ENCODE data around the gene ARHGAP6.

Gene ARHGAP6

GRCh38 chrX:11215191-11215921, 450.4 kb downstream of the ARHGAP6 start:
- no peak for DNase-seq (ENCODE audit: extremely low read depth, low read depth)
- TF ChIP-seq CTCF (IDR thresholded peaks at IDR 0.05; ENCODE audit: low read depth, low read length), result no peak

- DNase-seq (ENCODE audit: extremely low read depth, low read depth), result no peak
- TF ChIP-seq CTCF (IDR thresholded peaks at IDR 0.05; ENCODE audit: low read depth, low read length), result no peak
These were observed 451.2 kb downstream of the ARHGAP6 start for GRCh38 chrX:11214346-11215190.

- TF ChIP-seq CTCF (IDR thresholded peaks at IDR 0.05; ENCODE audit: low read depth, low read length), result no peak
- no peak for DNase-seq (ENCODE audit: extremely low read depth, low read depth)
These were observed 453.0 kb downstream of the ARHGAP6 start for GRCh38 chrX:11212741-11213140.

- no peak for TF ChIP-seq CTCF (IDR thresholded peaks at IDR 0.05; ENCODE audit: low read depth, low read length)
- DNase-seq (ENCODE audit: extremely low read depth, low read depth), result no peak
These were observed 455.3 kb downstream of the ARHGAP6 start for GRCh38 chrX:11210415-11210801.

GRCh38 chrX:11209798-11210414, 455.8 kb downstream of the ARHGAP6 start:
- no peak for TF ChIP-seq CTCF (IDR thresholded peaks at IDR 0.05; ENCODE audit: low read depth, low read length)
- no peak for DNase-seq (ENCODE audit: extremely low read depth, low read depth)

- TF ChIP-seq CTCF (IDR thresholded peaks at IDR 0.05; ENCODE audit: low read depth, low read length), result no peak
These were observed 459.0 kb downstream of the ARHGAP6 start for GRCh38 chrX:11206716-11207115.

GRCh38 chrX:11205796-11206195, 459.9 kb downstream of the ARHGAP6 start:
- TF ChIP-seq CTCF (IDR thresholded peaks at IDR 0.05; ENCODE audit: low read depth, low read length), result no peak
- no peak for DNase-seq (ENCODE audit: extremely low read depth, low read depth)

More at GRCh38 chrX:11206716-11207115, 459.0 kb downstream of the ARHGAP6 start:
- no peak for DNase-seq (ENCODE audit: extremely low read depth, low read depth)
